ENCODE results near the gene FXYD5.

GRCh38 chr19:35116072-35116801 is 38.3 kb upstream of the FXYD5 start:
- TF ChIP-seq CTCF (IDR thresholded peaks at IDR 0.05) (no peak), EZH2 (IDR thresholded peaks at IDR 0.05; ENCODE audit: borderline replicate concordance, insufficient read depth, low read depth, low read length, poor library complexity, severe bottlenecking) (no peak)

Data from B cell (primary cell).